ENCODE results near the gene LONRF3.

LONRF3 gene

GRCh38 chrX:118974088-118974907, at the start of gene LONRF3:
Gene LONRF3, plus strand, starts transcription at chrX:118974618. Its CDS starts 163 bp downstream, at chrX:118974781.
- in situ Hi-C loops (cut with MboI; ENCODE audit: low pct_unique_long_range_greater_than_20kb, low sequenced_read_pairs) = no loop called here
- no peak for DNase-seq

GRCh38 chrX:118928151-118928550, 46.3 kb upstream of the LONRF3 start:
- DNase-seq = peak; percentile 11
- in situ Hi-C loops (cut with MboI; ENCODE audit: low pct_unique_long_range_greater_than_20kb, low sequenced_read_pairs) = no loop called here

GRCh38 chrX:118935352-118935751, 39.1 kb upstream of the LONRF3 start:
- in situ Hi-C loops (cut with MboI; ENCODE audit: low pct_unique_long_range_greater_than_20kb, low sequenced_read_pairs) = no loop called here
- DNase-seq = no peak

GRCh38 chrX:118941147-118941546, 33.3 kb upstream of the LONRF3 start:
- in situ Hi-C loops (cut with MboI; ENCODE audit: low pct_unique_long_range_greater_than_20kb, low sequenced_read_pairs) = no loop called here
- no peak for DNase-seq

- in situ Hi-C loops (cut with MboI; ENCODE audit: low pct_unique_long_range_greater_than_20kb, low sequenced_read_pairs) = no loop called here
- DNase-seq = no peak
Measured at GRCh38 chrX:118943102-118943501, 31.3 kb upstream of the LONRF3 start.

- DNase-seq = no peak
- in situ Hi-C loops (cut with MboI; ENCODE audit: low pct_unique_long_range_greater_than_20kb, low sequenced_read_pairs) = no loop called here
Measured at GRCh38 chrX:118945921-118946320, 28.5 kb upstream of the LONRF3 start.

- in situ Hi-C loops (cut with MboI; ENCODE audit: low pct_unique_long_range_greater_than_20kb, low sequenced_read_pairs) = no loop called here
Measured at GRCh38 chrX:118948270-118948669, 26.1 kb upstream of the LONRF3 start.

GRCh38 chrX:118961866-118962560, 12.4 kb upstream of the LONRF3 start:
- DNase-seq = no peak
- in situ Hi-C loops (cut with MboI; ENCODE audit: low pct_unique_long_range_greater_than_20kb, low sequenced_read_pairs) = no loop called here

More at GRCh38 chrX:118948270-118948669, 26.1 kb upstream of the LONRF3 start:
- DNase-seq = peak; percentile 31

- in situ Hi-C loops (cut with MboI; ENCODE audit: low pct_unique_long_range_greater_than_20kb, low sequenced_read_pairs) = no loop called here
- no peak for DNase-seq
Measured at GRCh38 chrX:118963159-118963558, 11.3 kb upstream of the LONRF3 start.

GRCh38 chrX:118964252-118964651, 10.2 kb upstream of the LONRF3 start:
- no peak for DNase-seq
- in situ Hi-C loops (cut with MboI; ENCODE audit: low pct_unique_long_range_greater_than_20kb, low sequenced_read_pairs) = no loop called here

- DNase-seq = no peak
- in situ Hi-C loops (cut with MboI; ENCODE audit: low pct_unique_long_range_greater_than_20kb, low sequenced_read_pairs) = no loop called here
Measured at GRCh38 chrX:118965395-118965794, 9.0 kb upstream of the LONRF3 start.

GRCh38 chrX:118968031-118968430, 6.4 kb upstream of the LONRF3 start:
- DNase-seq = no peak
- in situ Hi-C loops (cut with MboI; ENCODE audit: low pct_unique_long_range_greater_than_20kb, low sequenced_read_pairs) = no loop called here

- in situ Hi-C loops (cut with MboI; ENCODE audit: low pct_unique_long_range_greater_than_20kb, low sequenced_read_pairs) = no loop called here
- no peak for DNase-seq
Measured at GRCh38 chrX:118971552-118971951, 2.9 kb upstream of the LONRF3 start.

GRCh38 chrX:118973389-118974087, 880 bp upstream of the LONRF3 start:
- in situ Hi-C loops (cut with MboI; ENCODE audit: low pct_unique_long_range_greater_than_20kb, low sequenced_read_pairs) = no loop called here
- DNase-seq = no peak

GRCh38 chrX:118974908-118975671, 672 bp downstream of the LONRF3 start:
- in situ Hi-C loops (cut with MboI; ENCODE audit: low pct_unique_long_range_greater_than_20kb, low sequenced_read_pairs) = no loop called here
- DNase-seq = peak; percentile 66

- peak; percentile 82 for DNase-seq
- in situ Hi-C loops (cut with MboI; ENCODE audit: low pct_unique_long_range_greater_than_20kb, low sequenced_read_pairs) = no loop called here
Measured at GRCh38 chrX:118975831-118976598, 1.6 kb downstream of the LONRF3 start.

GRCh38 chrX:118976599-118977340, 2.4 kb downstream of the LONRF3 start:
- in situ Hi-C loops (cut with MboI; ENCODE audit: low pct_unique_long_range_greater_than_20kb, low sequenced_read_pairs) = no loop called here

GRCh38 chrX:118977424-118977823, 3.0 kb downstream of the LONRF3 start:
- in situ Hi-C loops (cut with MboI; ENCODE audit: low pct_unique_long_range_greater_than_20kb, low sequenced_read_pairs) = no loop called here
- no peak for DNase-seq

More at GRCh38 chrX:118976599-118977340, 2.4 kb downstream of the LONRF3 start:
- DNase-seq = peak; percentile 24

Measured in KBM-7 (cell line).